Skeletal muscle satellite cell (primary cell): Measurements from ENCODE around the gene CCDC78.

Experiments
- H3K27me3 ChIP-seq: 2 replicates; pipeline ENCODE4 v1.7.0; 2013; ENCODE audit warnings: low read length; ENCODE audit not compliant: control insufficient read depth, insufficient read depth
- H3K36me3 ChIP-seq: 2 replicates; pipeline ENCODE4 v1.7.0; 2013; ENCODE audit warnings: mild to moderate bottlenecking, control low read depth, low read length; ENCODE audit not compliant: insufficient read depth
- H3K4me1 ChIP-seq: 2 replicates; pipeline ENCODE4 v1.7.0; 2013; ENCODE audit warnings: low read length; ENCODE audit not compliant: control insufficient read depth, insufficient read depth
- H3K4me2 ChIP-seq: 2 replicates; pipeline ENCODE4 v1.7.0; 2013; ENCODE audit warnings: mild to moderate bottlenecking, low read length
- H3K4me3 ChIP-seq: 2 replicates; pipeline ENCODE4 v1.7.0; 2013; ENCODE audit warnings: low read length
- H3K9ac ChIP-seq: 2 replicates; pipeline ENCODE4 v1.7.0; 2013; ENCODE audit warnings: mild to moderate bottlenecking, low read depth, low read length, moderate library complexity
- H3K9me3 ChIP-seq: replicated peaks from 2 replicates; pipeline ENCODE4 v1.7.0; 2013; ENCODE audit warnings: mild to moderate bottlenecking, control low read depth, low read length

CCDC78 gene

GRCh38 chr16:703406-703805 is 22.8 kb downstream of the CCDC78 start:
- no peak overlapping the region for H3K4me3 ChIP-seq
- H3K36me3 ChIP-seq = no peaks in the 10 kb centered on the region
- no peak overlapping the region for H3K4me2 ChIP-seq
- peaks cover 3% of the 10 kb centered on the region for H3K4me1 ChIP-seq
- H3K9ac ChIP-seq = no peak overlapping the region
- H3K9me3 ChIP-seq = no peaks in the 10 kb centered on the region
- H3K27me3 ChIP-seq = peaks cover 73% of the 10 kb centered on the region

- Histone ChIP-seq H3K27me3 (peaks cover 66% of the 10 kb centered on the region), H3K9me3 (no peaks in the 10 kb centered on the region)
Observed at GRCh38 chr16:702341-702740, 23.9 kb downstream of the CCDC78 start.

GRCh38 chr16:700684-701584 is 25.3 kb downstream of the CCDC78 start:
- H3K4me2 ChIP-seq = no peak overlapping the region
- no peaks in the 10 kb centered on the region for H3K36me3 ChIP-seq
- peaks cover 3% of the 10 kb centered on the region for H3K4me1 ChIP-seq
- no peak overlapping the region for H3K4me3 ChIP-seq
- H3K9ac ChIP-seq = no peak overlapping the region
- no peaks in the 10 kb centered on the region for H3K9me3 ChIP-seq
- H3K27me3 ChIP-seq = peaks cover 58% of the 10 kb centered on the region

More at GRCh38 chr16:702341-702740, 23.9 kb downstream of the CCDC78 start:
- no peaks in the 10 kb centered on the region for H3K36me3 ChIP-seq
- H3K9ac ChIP-seq = no peak overlapping the region
- no peak overlapping the region for H3K4me3 ChIP-seq
- no peak overlapping the region for H3K4me2 ChIP-seq
- H3K4me1 ChIP-seq = peaks cover 3% of the 10 kb centered on the region

- Histone ChIP-seq H3K4me1 (peaks cover 3% of the 10 kb centered on the region), H3K4me3 (no peak overlapping the region), H3K36me3 (no peaks in the 10 kb centered on the region), H3K9me3 (no peaks in the 10 kb centered on the region), H3K4me2 (no peak overlapping the region), H3K9ac (no peak overlapping the region), H3K27me3 (peaks cover 67% of the 10 kb centered on the region)
Observed at GRCh38 chr16:698911-699671, 27.2 kb downstream of the CCDC78 start.

GRCh38 chr16:695355-696089 is 30.7 kb downstream of the CCDC78 start:
- Histone ChIP-seq H3K4me3 (no peak overlapping the region), H3K27me3 (peaks cover 54% of the 10 kb centered on the region), H3K36me3 (no peaks in the 10 kb centered on the region), H3K9ac (no peak overlapping the region), H3K9me3 (no peaks in the 10 kb centered on the region), H3K4me2 (peak overlapping the region; percentile 27), H3K4me1 (peaks cover 1% of the 10 kb centered on the region)

- H3K4me3 ChIP-seq = no peak overlapping the region
- H3K9ac ChIP-seq = no peak overlapping the region
- H3K27me3 ChIP-seq = peaks cover 48% of the 10 kb centered on the region
- no peaks in the 10 kb centered on the region for H3K36me3 ChIP-seq
- H3K4me1 ChIP-seq = peaks cover 3% of the 10 kb centered on the region
- H3K4me2 ChIP-seq = no peak overlapping the region
- H3K9me3 ChIP-seq = no peaks in the 10 kb centered on the region
Observed at GRCh38 chr16:694863-695354, 31.3 kb downstream of the CCDC78 start.

- Histone ChIP-seq H3K36me3 (no peaks in the 10 kb centered on the region), H3K4me3 (no peak overlapping the region), H3K9ac (no peak overlapping the region), H3K9me3 (no peaks in the 10 kb centered on the region), H3K27me3 (peaks cover 45% of the 10 kb centered on the region), H3K4me1 (peaks cover 8% of the 10 kb centered on the region), H3K4me2 (no peak overlapping the region)
Observed at GRCh38 chr16:694187-694862, 31.9 kb downstream of the CCDC78 start.

- Histone ChIP-seq H3K4me1 (peaks cover 14% of the 10 kb centered on the region), H3K36me3 (no peaks in the 10 kb centered on the region), H3K4me3 (no peak overlapping the region), H3K9ac (no peak overlapping the region), H3K27me3 (peaks cover 45% of the 10 kb centered on the region), H3K4me2 (no peak overlapping the region), H3K9me3 (no peaks in the 10 kb centered on the region)
Observed at GRCh38 chr16:693766-694165, 32.5 kb downstream of the CCDC78 start.

GRCh38 chr16:693364-693763 is 32.9 kb downstream of the CCDC78 start:
- H3K9ac ChIP-seq = no peak overlapping the region
- no peak overlapping the region for H3K4me2 ChIP-seq
- H3K4me1 ChIP-seq = peaks cover 14% of the 10 kb centered on the region
- peaks cover 43% of the 10 kb centered on the region for H3K27me3 ChIP-seq
- no peak overlapping the region for H3K4me3 ChIP-seq
- H3K9me3 ChIP-seq = no peaks in the 10 kb centered on the region
- no peaks in the 10 kb centered on the region for H3K36me3 ChIP-seq

- no peak overlapping the region for H3K9ac ChIP-seq
- peaks cover 14% of the 10 kb centered on the region for H3K4me1 ChIP-seq
- H3K36me3 ChIP-seq = no peaks in the 10 kb centered on the region
- peaks cover 42% of the 10 kb centered on the region for H3K27me3 ChIP-seq
- H3K4me3 ChIP-seq = no peak overlapping the region
- H3K4me2 ChIP-seq = no peak overlapping the region
- no peaks in the 10 kb centered on the region for H3K9me3 ChIP-seq
Observed at GRCh38 chr16:692356-693108, 33.7 kb downstream of the CCDC78 start.
